Body of pancreas (tissue), 4 donors: Measurements from ENCODE around the gene RGL2. TPM values are rescaled to one million over a fixed set of nuclear protein-coding genes. Genes with fewer than 3 reads are reported as not detected.
A peak's percentile ranks its signal among the peaks of the same experiment; 100 is the strongest.

ENCODE experiments used
- ATAC-seq: fragments of 150-250 bp; one replicate; pipeline ENCODE4 v1.9.1; 2016
- DNase-seq, 4 donors: peaks; one replicate each; pipeline ENCODE4 v3.0.0-alpha.2; 2019
- H3K27ac ChIP-seq, 4 donors: fragments of 200-600 bp; sonication (generic); 1 replicate in 3 of 4; 2 replicates in 1 of 4; pipeline versions ENCODE4 v1.5.1 to v1.6.1; 2016 to 2019; ENCODE audit warnings: mild to moderate bottlenecking in 1 of 4, mixed read lengths in 1 of 4, moderate library complexity in 1 of 4
- H3K27me3 ChIP-seq, 2 donors: fragments of 200-600 bp; sonication (generic); one replicate each; pipeline ENCODE4 v1.6.0; 2016; ENCODE audit warnings: mild to moderate bottlenecking in 1 of 2
- H3K36me3 ChIP-seq, 2 donors: fragments of 200-600 bp; sonication (generic); replicated peaks in 1 of 2; 2 replicates each; pipeline ENCODE4 v1.5.1; 2016; ENCODE audit warnings: low read depth in 2 of 2; ENCODE audit not compliant: insufficient read depth in 1 of 2
- H3K4me1 ChIP-seq: fragments of 200-600 bp; sonication (generic); one replicate; pipeline ENCODE4 v1.6.0; 2016
- H3K4me3 ChIP-seq, 2 donors: fragments of 200-600 bp; sonication (generic); 1 replicate in 1 of 2; 2 replicates in 1 of 2; pipeline ENCODE4 v1.5.1; 2016 to 2019
- H3K9me3 ChIP-seq, 3 donors: fragments of 200-600 bp; sonication (generic); 1 replicate in 2 of 3; 2 replicates in 1 of 3; pipeline ENCODE4 v1.5.1; 2016
- POLR2A ChIP-seq, 3 donors: fragments of 450-650 bp; IDR thresholded peaks; one replicate each; pipeline ENCODE4 v1.6.1; 2016; ENCODE audit warnings: antibody characterized with exemption in 3 of 3, mild to moderate bottlenecking in 2 of 3
- WGBS, 2 donors: methylation state at CpG; one replicate each; pipeline ENCODE4 v1.1.5; 2017; 5-methylcytosine and 5-hydroxymethylcytosine counted together
- intact Hi-C: fragments of 100-400 bp; cut with DNase I; formaldehyde crosslinking; loops from one replicate; pipeline ENCODE4 v1.15.1; 2023
- total RNA-seq, 2 donors: library from RNA; depleted of rRNA; stranded (reverse); fragments of >200 nt; gene quantifications; one replicate each; pipeline ENCODE4 v1.1.0, GENCODE V29; 2016
- TF ChIP-seq, protein P1 (sequence below), 7 experiments: fragments of 450-650 bp in 4 of 7; fragments of 200-600 bp in 3 of 7; sonication (generic) in 3 of 7; IDR thresholded peaks; one replicate each; pipeline ENCODE4 v1.5.1; 2016 to 2019; ENCODE audit warnings: antibody characterized with exemption in 7 of 7

Gene RGL2
- total RNA-seq, 2 donors from 2014 or later, result 31.3 to 31.9 TPM

DNA sequence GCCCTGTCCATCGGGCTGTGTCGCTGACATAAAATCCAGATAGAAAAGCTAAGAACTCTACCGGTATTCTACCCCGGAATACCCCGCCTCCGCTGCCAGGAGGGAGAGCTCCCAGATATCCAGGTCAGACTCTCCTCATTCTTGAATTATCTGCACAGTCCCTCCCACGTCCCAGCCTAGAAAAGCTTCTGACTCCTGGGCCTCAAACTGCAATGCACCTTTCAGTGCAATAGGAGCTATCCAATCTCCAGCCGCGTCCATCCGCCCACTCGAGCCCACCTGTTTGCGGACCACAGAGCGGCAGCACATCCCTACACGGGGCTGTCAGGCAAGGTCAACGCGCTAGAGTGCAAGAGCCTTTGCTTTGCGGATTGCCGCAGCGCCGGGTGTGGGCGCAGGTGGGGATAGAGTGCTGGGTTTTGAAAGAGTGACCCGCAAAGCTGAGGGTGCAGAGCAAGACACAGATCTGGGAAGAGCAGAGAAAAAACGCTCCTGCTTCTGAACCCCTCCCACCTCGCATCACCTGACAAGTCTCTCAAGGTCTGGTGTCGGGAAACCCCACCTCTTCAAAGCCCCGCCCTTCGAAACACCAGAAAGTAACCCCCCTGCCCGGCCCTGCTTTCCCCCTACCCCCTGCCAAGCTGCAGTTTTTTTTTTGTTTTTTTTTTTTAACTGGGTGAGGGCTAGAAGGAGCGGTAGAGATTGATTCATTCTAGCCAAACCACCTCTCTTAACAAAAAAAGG is 13.8 kb upstream of the RGL2 start:
- Histone ChIP-seq H3K36me3 (peaks cover 0 to 4% of the 10 kb centered on the region in 2 donors), H3K9me3 (no peaks in the 10 kb centered on the region), H3K27me3 (no peaks in the 10 kb centered on the region), H3K4me3 (peak overlapping the region; percentile 83 to 91), H3K27ac (peak overlapping the region; percentile 86 to 97 (median 96)), H3K4me1 (peaks cover 36% of the 10 kb centered on the region)
- DNase-seq, result peak; percentile 83 to 94 (median 90)
- intact Hi-C loops, result no loop called here
- 1 to 2% methylated on average over 16 to 29 of the region's 29 CpGs for WGBS, 2 donors
- peak in 1 of 3 donors; percentile 11 for TF ChIP-seq POLR2A (IDR thresholded peaks at IDR 0.05)
- TF ChIP-seq, protein P1, sequence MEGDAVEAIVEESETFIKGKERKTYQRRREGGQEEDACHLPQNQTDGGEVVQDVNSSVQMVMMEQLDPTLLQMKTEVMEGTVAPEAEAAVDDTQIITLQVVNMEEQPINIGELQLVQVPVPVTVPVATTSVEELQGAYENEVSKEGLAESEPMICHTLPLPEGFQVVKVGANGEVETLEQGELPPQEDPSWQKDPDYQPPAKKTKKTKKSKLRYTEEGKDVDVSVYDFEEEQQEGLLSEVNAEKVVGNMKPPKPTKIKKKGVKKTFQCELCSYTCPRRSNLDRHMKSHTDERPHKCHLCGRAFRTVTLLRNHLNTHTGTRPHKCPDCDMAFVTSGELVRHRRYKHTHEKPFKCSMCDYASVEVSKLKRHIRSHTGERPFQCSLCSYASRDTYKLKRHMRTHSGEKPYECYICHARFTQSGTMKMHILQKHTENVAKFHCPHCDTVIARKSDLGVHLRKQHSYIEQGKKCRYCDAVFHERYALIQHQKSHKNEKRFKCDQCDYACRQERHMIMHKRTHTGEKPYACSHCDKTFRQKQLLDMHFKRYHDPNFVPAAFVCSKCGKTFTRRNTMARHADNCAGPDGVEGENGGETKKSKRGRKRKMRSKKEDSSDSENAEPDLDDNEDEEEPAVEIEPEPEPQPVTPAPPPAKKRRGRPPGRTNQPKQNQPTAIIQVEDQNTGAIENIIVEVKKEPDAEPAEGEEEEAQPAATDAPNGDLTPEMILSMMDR (IDR thresholded peaks at IDR 0.05), result peak in 1 of 7 experiments; percentile 7
- peak; percentile 62 for ATAC-seq

DNA sequence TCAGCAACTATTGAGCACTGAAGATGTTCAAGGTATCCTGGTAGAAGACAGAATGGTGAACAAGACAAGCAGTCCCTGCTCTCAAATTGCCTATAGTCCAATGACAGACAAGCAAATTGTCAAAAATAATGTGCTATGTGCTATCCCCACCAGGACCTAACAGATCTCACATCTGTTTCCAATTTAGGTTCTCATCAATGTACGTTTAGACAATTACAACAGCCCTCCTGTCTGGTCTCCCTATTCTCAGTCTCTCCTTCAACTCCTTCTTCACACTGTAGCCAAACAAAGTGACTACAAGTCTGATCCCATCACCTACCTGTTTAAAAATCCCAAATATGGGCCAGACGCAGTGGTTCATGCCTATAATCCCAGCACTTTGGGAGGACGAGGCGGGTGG is 7.6 kb upstream of the RGL2 start:
- ATAC-seq, result no peak

DNA sequence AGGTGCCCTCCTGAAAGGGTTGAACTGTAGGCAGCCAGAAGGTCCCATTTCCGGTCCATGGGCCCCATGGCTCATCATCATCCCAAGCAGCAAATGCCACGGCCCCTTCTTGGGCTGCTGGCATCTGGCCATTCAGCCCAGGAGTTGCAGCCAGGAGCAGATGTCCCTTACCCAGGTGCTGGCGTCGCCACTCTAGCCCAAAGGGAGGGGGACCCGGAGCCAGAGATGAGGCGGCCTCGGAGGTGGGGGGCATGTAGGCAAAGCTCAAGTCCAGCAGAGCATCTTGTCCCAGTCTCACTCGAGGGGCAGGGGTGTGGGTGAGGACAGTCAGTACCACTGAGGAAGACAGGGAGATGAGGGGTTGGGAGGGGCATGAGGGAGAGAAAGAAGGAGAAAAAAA is 6.3 kb upstream of the RGL2 start:
- no peak for DNase-seq
- Histone ChIP-seq H3K27ac (no peak overlapping the region), H3K27me3 (no peaks in the 10 kb centered on the region), H3K4me3 (no peak overlapping the region), H3K36me3 (peaks cover 0 to 18% of the 10 kb centered on the region in 2 donors), H3K4me1 (peaks cover 13% of the 10 kb centered on the region), H3K9me3 (no peaks in the 10 kb centered on the region)
- intact Hi-C loops, result no loop called here
- TF ChIP-seq, protein P1 (IDR thresholded peaks at IDR 0.05), result no peak
- no peak for TF ChIP-seq POLR2A (IDR thresholded peaks at IDR 0.05)
- no peak for ATAC-seq
- WGBS, 2 donors, result 64 to 85% methylated on average over 4 to 8 of the region's 8 CpGs

More for the DNA sequence above, 7.6 kb upstream of the RGL2 start:
- DNase-seq, result no peak
- peaks cover 0 to 22% of the 10 kb centered on the region in 2 donors for H3K36me3 ChIP-seq
- peaks cover under 1% of the 10 kb centered on the region for H3K4me1 ChIP-seq
- no peak overlapping the region for H3K27ac ChIP-seq
- intact Hi-C loops, result no loop called here
- WGBS, 2 donors, result 92% methylated on average over 4 of the region's 4 CpGs
- TF ChIP-seq POLR2A (IDR thresholded peaks at IDR 0.05), result no peak
- TF ChIP-seq, protein P1 (IDR thresholded peaks at IDR 0.05), result no peak
- no peaks in the 10 kb centered on the region for H3K9me3 ChIP-seq
- H3K27me3 ChIP-seq, result no peaks in the 10 kb centered on the region
- H3K4me3 ChIP-seq, result no peak overlapping the region

DNA sequence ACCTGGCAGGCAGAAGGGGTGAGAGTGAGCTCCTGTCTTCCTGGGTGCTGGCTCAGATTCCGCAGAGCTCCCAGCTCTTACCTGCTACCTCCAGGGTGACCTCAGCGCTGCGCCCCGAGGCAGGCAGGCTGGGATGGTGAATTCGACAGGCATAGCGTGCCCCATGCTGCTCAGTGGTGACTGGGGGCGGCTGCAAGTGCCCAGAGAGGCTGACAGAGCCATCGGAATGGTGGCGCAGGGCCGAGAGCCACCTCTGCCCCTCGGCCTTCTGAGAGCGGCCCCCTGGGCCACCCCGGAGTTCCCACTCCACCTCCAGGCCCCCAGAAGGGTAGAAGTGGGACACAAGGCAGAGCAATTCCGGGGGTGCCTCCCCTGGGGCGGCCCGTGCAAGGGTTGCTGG is 5.5 kb upstream of the RGL2 start:
- DNase-seq (no peak), ATAC-seq (no peak)
- no peak overlapping the region for H3K27ac ChIP-seq
- 87 to 89% methylated on average over 7 to 9 of the region's 16 CpGs for WGBS, 2 donors
- peaks cover 0 to 17% of the 10 kb centered on the region in 2 donors for H3K36me3 ChIP-seq
- peaks cover 16% of the 10 kb centered on the region for H3K4me1 ChIP-seq
- no peaks in the 10 kb centered on the region for H3K9me3 ChIP-seq
- no peak overlapping the region for H3K4me3 ChIP-seq
- TF ChIP-seq, protein P1 (IDR thresholded peaks at IDR 0.05), result no peak
- TF ChIP-seq POLR2A (IDR thresholded peaks at IDR 0.05), result no peak
- intact Hi-C loops, result no loop called here
- H3K27me3 ChIP-seq, result no peaks in the 10 kb centered on the region

DNA sequence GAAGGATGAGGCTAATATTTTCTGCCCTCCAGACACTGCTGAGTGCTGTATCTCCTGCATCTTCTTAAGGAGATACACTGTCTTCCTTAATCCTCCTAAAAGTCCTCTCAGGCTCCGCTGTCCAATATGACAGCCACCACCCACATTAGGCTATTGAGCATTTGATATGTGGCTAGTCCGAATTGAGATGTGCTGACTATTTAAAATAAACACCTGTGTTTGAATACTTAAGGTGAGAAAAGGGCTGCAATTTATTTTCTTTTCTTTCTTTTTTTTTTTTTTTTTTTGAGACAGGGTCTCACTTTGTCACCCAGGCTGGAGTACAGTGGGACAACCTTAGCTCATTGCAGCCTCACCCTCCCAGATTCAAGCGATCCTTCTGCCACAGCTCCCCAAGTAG is 3.1 kb upstream of the RGL2 start:
- intact Hi-C loops, result no loop called here
- ATAC-seq, result no peak
- H3K36me3 ChIP-seq, result peaks cover 0 to 17% of the 10 kb centered on the region in 2 donors
- H3K4me1 ChIP-seq, result peaks cover 25% of the 10 kb centered on the region
- H3K9me3 ChIP-seq, result no peaks in the 10 kb centered on the region
- TF ChIP-seq, protein P1 (IDR thresholded peaks at IDR 0.05), result no peak
- TF ChIP-seq POLR2A (IDR thresholded peaks at IDR 0.05), result no peak
- H3K4me3 ChIP-seq, result no peak overlapping the region
- H3K27ac ChIP-seq, result no peak overlapping the region
- 67 to 86% methylated on average over 3 of the region's 3 CpGs for WGBS, 2 donors
- H3K27me3 ChIP-seq, result no peaks in the 10 kb centered on the region
- no peak for DNase-seq
